NCI-H1105 treated with DMSO at 0.1 percent for 48 hours (cell line): Measurements from ENCODE around the gene CNPY2.
"Not testable (repeated sequence)": the region's sequence is repeated elsewhere in the genome, so short reads cannot be mapped to it uniquely, and the experiment has no call there.

Experiments used
- DNase-seq: peaks from one replicate; lab custom pipeline; 2025; lab: John Stamatoyannopoulos, UW

CNPY2 gene

GRCh38 chr12:56315622-56316473 lies at the start of gene CNPY2:
TSS of gene CNPY2 (minus strand) at chr12:56315988. CDS start at chr12:56315217, 771 bp downstream.
- peak; percentile 89 for DNase-seq

DNA sequence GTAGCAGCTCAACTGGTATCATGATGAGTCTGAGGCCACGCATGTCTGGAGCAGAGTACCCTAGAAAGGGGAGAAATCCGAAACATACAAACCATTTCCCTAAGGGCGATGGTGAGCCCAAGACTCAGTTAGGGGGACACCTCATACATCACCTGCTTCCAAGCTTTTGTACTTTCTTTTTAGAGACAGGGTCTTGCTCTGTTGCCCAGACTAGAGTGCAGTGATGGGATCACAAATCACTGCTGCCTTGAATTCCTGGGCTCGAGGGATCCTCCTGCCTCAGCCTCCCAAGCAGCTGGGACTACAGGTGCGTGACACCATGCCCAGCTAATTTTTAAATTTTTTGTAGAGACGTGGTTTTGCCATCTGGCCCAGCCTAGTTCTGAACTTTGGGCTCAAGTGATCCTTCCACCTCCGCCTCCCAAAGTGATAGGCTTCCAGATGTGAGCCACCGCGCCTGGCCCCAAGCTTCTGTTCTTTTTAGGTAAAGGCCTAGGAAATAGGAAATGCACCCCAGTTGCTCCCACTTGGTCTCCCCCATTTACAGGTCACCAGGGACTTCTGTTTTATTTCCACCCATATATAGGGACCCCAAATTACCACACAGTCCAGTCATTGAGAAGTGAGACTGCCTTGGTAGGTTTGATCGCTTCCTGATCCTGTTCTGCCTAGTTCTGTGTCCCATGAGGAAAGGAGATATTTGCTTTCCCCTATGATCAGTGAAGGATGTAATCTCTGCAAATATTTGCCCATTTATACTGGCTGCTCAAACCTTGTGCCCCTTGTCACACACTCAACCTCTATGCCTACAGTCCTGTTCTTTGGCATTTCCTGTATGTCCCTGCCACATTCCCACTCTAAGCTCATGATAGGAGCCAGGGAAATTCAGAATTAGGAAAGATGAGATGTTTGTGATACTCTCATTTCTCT lies 46.6 kb upstream of the CNPY2 start, which contains the start of gene APOF:
TSS of gene APOF (minus strand) at position 728 of the 930 bp plus-strand sequence. CDS start at position 616, 112 bp downstream.
- no peak for DNase-seq

DNA sequence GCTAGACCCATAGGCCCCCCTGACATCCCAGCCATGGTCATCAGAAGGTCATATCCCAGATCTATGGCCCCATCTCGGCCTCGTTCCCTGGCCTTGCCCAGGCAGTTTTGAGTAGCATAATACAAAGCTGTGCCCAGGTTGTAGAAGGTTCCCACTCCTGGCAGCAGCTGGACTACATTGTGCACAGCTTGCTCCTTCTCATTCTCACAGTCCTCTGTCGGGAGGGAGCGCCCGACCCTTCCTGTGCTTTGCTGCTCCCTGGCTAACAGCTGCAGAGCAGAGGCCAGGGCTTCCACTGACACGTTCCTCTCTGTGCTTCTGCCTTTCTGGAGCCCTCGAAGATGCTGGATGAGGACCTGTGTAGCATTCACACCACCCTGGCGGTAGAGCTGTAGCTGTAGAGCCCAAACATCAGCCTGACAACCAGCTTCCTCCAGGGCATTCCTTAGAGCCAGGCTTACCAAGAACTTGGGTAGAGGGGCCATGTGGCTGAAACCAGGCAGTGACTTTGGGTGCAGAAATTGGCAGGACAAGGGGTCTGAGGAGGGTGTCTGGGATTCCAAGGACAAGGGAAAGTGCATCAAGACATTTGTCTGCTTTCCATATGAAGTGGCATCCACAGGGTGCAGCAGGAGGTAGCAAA lies 45.8 kb upstream of the CNPY2 start:
- no peak for DNase-seq

- peak; percentile 95 for DNase-seq
These were observed 44.3 kb upstream of the CNPY2 start, which contains the start of gene STAT2 for GRCh38 chr12:56359851-56360767. TSS of gene STAT2 (minus strand) at chr12:56360107. CDS start at chr12:56356571, 3,536 bp downstream.

GRCh38 chr12:56358836-56359532 lies 43.2 kb upstream of the CNPY2 start:
- DNase-seq, result no peak

- no peak for DNase-seq
These were observed 35.5 kb upstream of the CNPY2 start for GRCh38 chr12:56351325-56351724.

DNA sequence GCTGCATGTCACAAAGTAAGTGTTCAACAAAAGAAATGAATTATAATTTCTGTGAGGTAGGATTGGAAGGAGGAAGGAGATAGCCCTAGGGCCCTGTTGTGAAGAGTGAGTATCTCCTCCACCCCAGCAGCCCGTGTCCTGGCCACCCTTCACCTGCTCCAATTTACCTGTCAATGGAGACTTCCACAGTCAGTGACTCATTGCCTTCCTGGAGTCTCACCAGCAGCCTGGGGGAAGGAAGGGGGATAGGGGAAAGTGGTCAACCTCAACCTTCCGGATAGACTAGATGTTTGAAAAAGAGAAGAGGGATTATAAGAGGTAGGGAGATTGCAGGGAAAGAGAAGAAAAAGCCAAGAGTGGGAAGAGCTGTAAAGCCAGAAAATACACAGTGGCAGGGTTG lies 34.9 kb upstream of the CNPY2 start:
- DNase-seq, result no peak

DNA sequence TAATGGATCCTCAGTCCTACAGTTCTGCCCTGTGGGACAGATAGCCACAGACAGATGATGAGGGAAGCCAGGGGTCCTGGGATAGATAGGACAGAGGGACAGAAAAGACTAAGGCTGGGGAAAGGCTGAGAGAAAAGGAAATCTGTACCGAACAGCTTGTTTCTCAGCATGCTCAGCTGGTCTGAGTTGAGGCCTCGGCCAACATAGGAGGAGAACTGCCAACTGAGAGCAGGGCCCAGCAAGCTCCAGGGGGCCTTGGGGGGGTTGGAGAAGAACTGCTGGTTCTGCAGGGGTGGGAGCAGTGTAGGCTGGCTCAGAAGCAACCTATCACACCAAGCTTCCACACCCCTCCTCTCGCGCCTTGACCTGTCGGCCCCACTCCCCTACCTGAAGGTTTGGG lies 33.0 kb upstream of the CNPY2 start:
- no peak for DNase-seq

GRCh38 chr12:56347255-56347654 lies 31.5 kb upstream of the CNPY2 start:
- DNase-seq, result not testable (repeated sequence)

GRCh38 chr12:56346675-56347074 lies 30.9 kb upstream of the CNPY2 start:
- DNase-seq, result no peak

GRCh38 chr12:56342290-56342689 lies 26.5 kb upstream of the CNPY2 start:
- not testable (repeated sequence) for DNase-seq

- DNase-seq, result no peak
These were observed 25.8 kb upstream of the CNPY2 start for GRCh38 chr12:56341616-56342015.

DNA sequence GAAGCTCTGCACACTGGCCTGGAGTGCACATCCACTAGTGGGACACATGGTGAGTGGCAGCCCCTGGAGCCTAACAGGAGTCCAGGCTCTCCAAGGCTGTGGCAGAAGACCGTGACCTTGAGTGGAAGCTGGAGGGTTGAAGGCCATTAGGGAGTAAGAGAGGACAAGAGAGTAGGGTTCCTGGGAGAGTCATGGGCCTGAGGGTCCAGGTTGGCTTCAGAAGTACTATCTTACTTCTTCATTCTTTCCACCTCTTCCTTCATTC lies 23.3 kb upstream of the CNPY2 start:
- DNase-seq, result no peak

GRCh38 chr12:56338308-56339157 lies 22.7 kb upstream of the CNPY2 start, which contains the start of gene IL23A:
TSS of gene IL23A (plus strand) at chr12:56338884. CDS start at chr12:56339045, 161 bp downstream.
- no peak for DNase-seq

DNA sequence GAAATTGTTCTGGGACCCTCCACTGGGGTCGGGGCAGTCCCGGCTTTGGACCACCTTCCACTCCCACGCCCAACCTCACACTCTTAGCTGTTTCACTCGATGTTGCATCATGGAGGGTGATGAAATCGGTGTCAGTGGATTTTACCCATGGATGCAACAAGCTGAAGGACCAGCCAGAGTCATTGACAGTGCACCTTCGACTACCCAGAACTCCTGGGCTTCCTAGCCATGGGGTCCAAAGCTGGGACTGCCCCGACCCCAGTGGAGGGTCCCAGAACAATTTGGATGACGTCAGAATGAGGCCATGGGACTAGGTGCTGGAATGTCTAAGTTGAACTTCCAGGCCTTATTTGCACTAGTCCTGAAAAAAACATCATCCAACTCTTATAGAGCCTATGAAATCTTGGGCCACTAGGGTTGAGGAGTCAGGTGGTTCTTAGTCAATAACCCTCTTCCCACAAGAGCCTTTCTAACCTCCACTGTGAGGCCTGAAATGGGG lies 22.0 kb upstream of the CNPY2 start:
- DNase-seq, result no peak

DNA sequence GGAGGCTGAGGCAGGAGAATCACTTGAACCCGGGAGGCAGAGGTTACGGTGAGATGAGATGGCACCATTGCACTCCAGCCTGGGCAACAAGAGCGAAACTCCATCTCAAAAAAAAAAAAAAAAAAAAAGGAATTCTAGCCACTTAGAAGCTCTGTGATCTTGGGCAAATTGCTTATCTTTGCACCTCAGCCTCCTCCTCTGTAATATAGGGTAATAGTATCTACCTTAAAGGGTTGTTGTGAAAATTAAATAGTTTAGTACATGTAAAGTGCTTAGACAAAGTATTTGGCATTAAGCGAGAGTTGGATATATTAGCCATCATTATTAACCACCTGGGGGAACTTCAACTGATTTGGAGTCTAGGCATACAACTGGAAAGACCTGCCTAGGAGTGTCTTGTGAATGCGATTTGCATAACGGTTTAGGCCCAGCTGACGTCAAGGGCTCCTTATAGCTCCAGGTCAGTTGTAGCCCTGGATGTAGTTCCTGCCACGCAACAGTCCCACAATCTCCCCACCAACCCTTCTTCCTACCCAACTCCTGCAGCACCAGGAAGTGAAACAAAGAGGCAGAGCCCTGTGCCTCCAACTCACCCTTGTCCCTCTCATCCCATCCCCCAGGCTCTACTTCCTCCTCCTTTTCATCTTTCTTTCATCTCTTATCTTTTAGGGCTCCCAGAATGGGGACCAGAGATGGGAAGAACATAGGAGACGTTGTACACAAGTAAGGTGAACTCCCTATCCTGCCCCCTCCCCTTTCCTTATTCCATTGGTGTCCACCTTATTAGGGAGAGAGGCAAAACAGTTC lies 20.8 kb upstream of the CNPY2 start:
- DNase-seq, result no peak

- not testable (repeated sequence) for DNase-seq
These were observed 19.7 kb upstream of the CNPY2 start for GRCh38 chr12:56335527-56335926.

DNA sequence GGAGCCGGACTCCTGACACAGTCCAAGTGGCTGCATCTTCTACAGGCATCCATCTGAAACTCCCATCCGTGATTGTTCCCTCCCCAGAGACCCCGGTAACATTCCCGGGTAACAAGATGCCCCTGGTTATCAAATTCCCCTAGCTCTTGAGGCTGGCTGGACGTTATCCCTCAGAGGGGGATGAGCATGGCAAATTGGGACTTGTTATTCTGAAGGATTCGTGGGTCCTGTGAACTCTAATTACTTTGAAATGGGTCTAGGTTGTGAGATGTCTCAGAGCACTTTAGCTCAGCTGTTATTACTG lies 18.7 kb upstream of the CNPY2 start:
- DNase-seq, result no peak
